A673 (cell line): Measurements from ENCODE around the gene NF1. TPM values are rescaled to one million over a fixed set of nuclear protein-coding genes. Genes with fewer than 3 reads are reported as not detected.

ENCODE experiments used
- BruUV-seq: library from RNA; stranded (reverse); fragments of 400-500 nt; replicated peaks from 2 replicates; lab custom pipeline; 2021; lab: Mats Ljungman, UMichigan
- CTCF ChIA-PET: fragments of 300-600 bp; sonication (Branson Sonifier 250); formaldehyde crosslinking; loops from one replicate; lab custom pipeline; 2022; ENCODE audit warnings: antibody characterized with exemption; lab: Charles Lee
- POLR2A ChIA-PET: fragments of 300-600 bp; sonication (Branson Sonifier 250); formaldehyde crosslinking; loops from one replicate; lab custom pipeline; 2022; ENCODE audit warnings: antibody characterized with exemption; ENCODE audit not compliant: low non-redundant PET; lab: Charles Lee
- DNase-seq: peaks from one replicate; pipeline ENCODE4 v3.0.0-alpha.2; 2015; ENCODE audit warnings: low spot score
- H3K27ac ChIP-seq: fragments of 200-600 bp; sonication (generic); 2 replicates; pipeline ENCODE4 v1.5.1; 2016; ENCODE audit warnings: mixed run types, low read depth, mild to moderate bottlenecking, mixed read lengths, antibody characterized with exemption, low read length; ENCODE audit not compliant: poor library complexity, severe bottlenecking
- H3K27me3 ChIP-seq: fragments of 200-600 bp; sonication (generic); replicated peaks from 2 replicates; pipeline ENCODE4 v1.6.1; 2017; ENCODE audit warnings: mixed run types, low read depth, mild to moderate bottlenecking, mixed read lengths, antibody characterized with exemption, low read length; ENCODE audit not compliant: insufficient read depth, poor library complexity
- H3K36me3 ChIP-seq: fragments of 200-600 bp; sonication (generic); 2 replicates; pipeline ENCODE4 v1.6.1; 2016; ENCODE audit warnings: mixed run types, mild to moderate bottlenecking, mixed read lengths, antibody characterized with exemption, low read length; ENCODE audit not compliant: insufficient read depth, poor library complexity, severe bottlenecking
- H3K4me1 ChIP-seq: fragments of 200-600 bp; sonication (generic); 2 replicates; pipeline ENCODE4 v1.6.1; 2017; ENCODE audit warnings: mixed run types, mild to moderate bottlenecking, mixed read lengths, antibody characterized with exemption, low read length; ENCODE audit not compliant: insufficient read depth, poor library complexity, severe bottlenecking
- H3K4me3 ChIP-seq: fragments of 200-600 bp; sonication (generic); 2 replicates; pipeline ENCODE4 v1.5.1; 2016; ENCODE audit warnings: low read depth, mixed run types, mild to moderate bottlenecking, mixed read lengths, low read length; ENCODE audit not compliant: poor library complexity, severe bottlenecking
- H3K9me3 ChIP-seq: fragments of 200-600 bp; sonication (generic); 2 replicates; pipeline ENCODE4 v1.6.1; 2016; ENCODE audit warnings: mixed run types, low read depth, mild to moderate bottlenecking, mixed read lengths, antibody characterized with exemption, low read length; ENCODE audit not compliant: poor library complexity, severe bottlenecking
- CTCF ChIP-seq: fragments of 300-800, 200-600 bp; sonication (generic); conservative IDR thresholded peaks from 2 replicates; pipeline ENCODE4 v1.5.1; 2017; ENCODE audit warnings: low read depth, mild to moderate bottlenecking, antibody characterized with exemption, low read length, moderate library complexity, mixed read lengths
- EZH2 ChIP-seq: fragments of 200-600 bp; sonication (generic); IDR thresholded peaks from 2 replicates; pipeline ENCODE4 v1.6.1; 2017; ENCODE audit warnings: borderline replicate concordance, low read depth, mild to moderate bottlenecking, mixed read lengths, antibody characterized with exemption, low read length; ENCODE audit not compliant: poor library complexity, severe bottlenecking
- intact Hi-C: fragments of 100-400 bp; cut with micrococcal nuclease; formaldehyde crosslinking; loops from one replicate; pipeline ENCODE4 v1.10.0; 2022; ENCODE audit not compliant: unreplicated experiment
- total RNA-seq: library from RNA; stranded (reverse); gene quantifications from 2 replicates; pipeline ENCODE4 v1.2.3, GENCODE V29; 2021

The NF1 gene
- total RNA-seq, 1 experiment from 2014 or later = 32.1 TPM

DNA sequence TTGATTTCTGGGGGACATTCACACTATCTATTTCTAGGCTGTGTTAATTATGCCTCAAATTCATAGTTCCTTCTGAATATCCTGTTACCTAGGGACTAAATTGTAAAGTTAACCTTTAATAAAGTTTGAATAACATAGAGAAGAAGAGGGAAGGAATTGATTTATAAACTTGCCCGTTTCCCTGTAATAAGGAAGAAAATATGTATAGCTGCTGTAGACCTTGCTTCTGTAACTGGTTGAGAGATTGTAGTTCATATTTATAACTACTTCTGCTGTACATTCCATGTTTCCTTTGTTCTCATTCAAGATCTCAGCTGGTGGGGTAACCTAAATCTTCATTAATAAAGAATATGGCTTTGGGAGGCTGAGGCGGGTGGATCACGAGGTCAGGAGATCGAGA, 19.2 kb downstream of the NF1 start:
- TF ChIP-seq EZH2 (no peak), CTCF (no peak)
- no TSS peak for BruUV-seq
- Histone ChIP-seq H3K4me3 (no peak overlapping the region), H3K27me3 (no peaks in the 10 kb centered on the region), H3K36me3 (no peaks in the 10 kb centered on the region), H3K27ac (no peak overlapping the region), H3K4me1 (no peaks in the 10 kb centered on the region), H3K9me3 (no peaks in the 10 kb centered on the region)
- intact Hi-C loops = no loop called here
- CTCF ChIA-PET = no interaction called here
- POLR2A ChIA-PET = no interaction called here
- no peak for DNase-seq

DNA sequence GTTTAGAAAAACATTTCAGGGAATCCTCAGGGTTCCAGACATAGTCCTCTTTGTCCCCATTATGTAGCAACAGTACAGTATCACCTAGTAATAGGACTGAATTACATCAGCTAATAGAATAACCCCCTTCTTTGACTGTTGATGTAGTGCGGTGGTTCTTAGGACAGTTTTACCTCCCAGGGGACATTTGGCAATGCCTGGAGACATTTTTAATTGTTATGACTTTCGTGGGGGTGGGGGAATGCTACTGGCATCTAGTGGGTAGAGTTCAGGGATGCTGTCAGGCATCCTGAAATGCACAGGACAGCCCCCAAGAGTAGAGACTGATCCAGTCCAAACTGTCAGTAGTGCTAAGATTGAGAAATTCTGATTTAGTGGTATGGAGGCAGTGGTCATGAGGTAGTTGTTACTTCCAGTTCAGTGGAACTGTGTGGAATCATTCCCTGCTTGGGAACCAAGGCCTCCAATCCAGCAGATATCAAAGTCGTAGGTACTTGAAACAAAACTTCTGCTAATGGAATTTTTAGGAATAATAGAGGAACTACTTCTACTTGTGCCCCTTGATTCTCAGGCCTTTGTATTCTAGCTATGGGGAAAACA, 20.3 kb downstream of the NF1 start:
- ChIA-PET POLR2A (no interaction called here), CTCF (no interaction called here)
- no TSS peak for BruUV-seq
- Histone ChIP-seq H3K27ac (no peak overlapping the region), H3K36me3 (no peaks in the 10 kb centered on the region), H3K4me3 (no peak overlapping the region), H3K4me1 (no peaks in the 10 kb centered on the region), H3K27me3 (no peaks in the 10 kb centered on the region), H3K9me3 (no peaks in the 10 kb centered on the region)
- intact Hi-C loops = no loop called here
- no peak for TF ChIP-seq EZH2
- TF ChIP-seq CTCF = no peak
- DNase-seq = peak; percentile 5

GRCh38 chr17:31116167-31116566, 21.4 kb downstream of the NF1 start:
- no peaks in the 10 kb centered on the region for H3K27me3 ChIP-seq
- CTCF ChIA-PET = no interaction called here
- POLR2A ChIA-PET = no interaction called here
- H3K4me3 ChIP-seq = no peak overlapping the region
- H3K36me3 ChIP-seq = no peaks in the 10 kb centered on the region
- H3K4me1 ChIP-seq = no peaks in the 10 kb centered on the region
- no peak for DNase-seq
- TF ChIP-seq CTCF (no peak), EZH2 (no peak)
- no TSS peak for BruUV-seq
- H3K27ac ChIP-seq = no peak overlapping the region
- intact Hi-C loops = no loop called here
- no peaks in the 10 kb centered on the region for H3K9me3 ChIP-seq
